SIG-M5 treated with dmso at 0.1 percent for 504 hours (cell line): ENCODE data around the gene NRCAM.
"Not testable (repeated sequence)": the region's sequence is repeated elsewhere in the genome, so short reads cannot be mapped to it uniquely, and the experiment has no call there.

ENCODE experiments used
- DNase-seq: peaks from one replicate; lab custom pipeline; 2025; ENCODE audit not compliant: unreplicated experiment; lab: John Stamatoyannopoulos, UW

Gene NRCAM

DNA sequence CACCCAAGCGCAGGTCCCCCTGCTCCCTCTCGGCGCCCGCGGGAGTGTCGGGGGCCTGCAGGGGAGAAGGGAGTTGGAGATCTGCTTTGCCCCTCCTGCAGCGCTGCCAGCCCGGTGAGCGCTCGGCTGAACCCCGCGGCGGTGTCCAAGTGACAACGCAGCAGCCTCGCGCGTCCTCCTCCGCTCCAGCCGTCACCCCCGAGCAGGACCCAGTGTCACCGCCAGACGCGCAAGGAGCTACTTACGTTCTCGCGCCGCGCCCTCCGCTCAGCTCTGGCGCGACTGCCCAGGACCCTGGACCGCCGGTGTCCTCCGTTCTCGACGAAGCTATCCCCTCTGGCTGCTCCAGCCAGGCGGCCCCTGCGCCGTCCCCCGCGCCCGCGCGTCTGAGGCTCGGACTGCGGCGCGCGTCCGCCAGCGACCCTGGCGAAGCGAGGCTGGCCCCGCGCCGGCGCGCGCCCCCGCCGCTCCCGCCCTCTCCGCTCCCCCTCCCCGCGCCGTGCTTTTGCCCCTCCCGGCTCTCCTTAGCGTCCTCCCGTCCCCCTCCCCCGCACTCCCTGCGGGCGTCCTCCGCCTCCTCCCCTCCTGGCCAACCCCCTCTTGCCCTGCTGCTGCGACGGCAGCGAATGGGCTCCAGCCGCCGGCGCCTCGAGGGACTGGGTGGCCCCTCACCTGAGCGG lies at the start of gene NRCAM:
Gene NRCAM (minus strand): TSS at position 439 of the 680 bp plus-strand sequence. CDS start 216,372 bp downstream, outside the sequence.
- DNase-seq = no peak

DNA sequence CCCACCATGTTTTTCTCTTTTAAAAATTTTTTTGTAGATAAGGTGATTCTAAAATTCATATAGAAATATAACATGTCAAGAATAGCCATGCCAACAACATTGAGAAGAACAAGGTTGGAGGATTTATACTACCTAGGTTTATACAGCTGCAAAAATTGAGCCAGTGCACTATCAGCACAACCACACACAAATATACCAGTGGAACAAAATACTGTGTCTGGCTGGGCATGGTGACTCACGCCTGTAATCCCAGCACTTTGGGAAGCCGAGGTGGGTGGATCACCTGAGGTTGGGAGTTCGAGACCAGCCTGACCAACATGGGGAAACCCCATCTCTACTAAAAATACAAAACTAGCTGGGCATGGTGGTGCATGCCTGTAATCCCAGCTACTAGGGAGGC lies 48.3 kb upstream of the NRCAM start:
- DNase-seq = not testable (repeated sequence)

DNA sequence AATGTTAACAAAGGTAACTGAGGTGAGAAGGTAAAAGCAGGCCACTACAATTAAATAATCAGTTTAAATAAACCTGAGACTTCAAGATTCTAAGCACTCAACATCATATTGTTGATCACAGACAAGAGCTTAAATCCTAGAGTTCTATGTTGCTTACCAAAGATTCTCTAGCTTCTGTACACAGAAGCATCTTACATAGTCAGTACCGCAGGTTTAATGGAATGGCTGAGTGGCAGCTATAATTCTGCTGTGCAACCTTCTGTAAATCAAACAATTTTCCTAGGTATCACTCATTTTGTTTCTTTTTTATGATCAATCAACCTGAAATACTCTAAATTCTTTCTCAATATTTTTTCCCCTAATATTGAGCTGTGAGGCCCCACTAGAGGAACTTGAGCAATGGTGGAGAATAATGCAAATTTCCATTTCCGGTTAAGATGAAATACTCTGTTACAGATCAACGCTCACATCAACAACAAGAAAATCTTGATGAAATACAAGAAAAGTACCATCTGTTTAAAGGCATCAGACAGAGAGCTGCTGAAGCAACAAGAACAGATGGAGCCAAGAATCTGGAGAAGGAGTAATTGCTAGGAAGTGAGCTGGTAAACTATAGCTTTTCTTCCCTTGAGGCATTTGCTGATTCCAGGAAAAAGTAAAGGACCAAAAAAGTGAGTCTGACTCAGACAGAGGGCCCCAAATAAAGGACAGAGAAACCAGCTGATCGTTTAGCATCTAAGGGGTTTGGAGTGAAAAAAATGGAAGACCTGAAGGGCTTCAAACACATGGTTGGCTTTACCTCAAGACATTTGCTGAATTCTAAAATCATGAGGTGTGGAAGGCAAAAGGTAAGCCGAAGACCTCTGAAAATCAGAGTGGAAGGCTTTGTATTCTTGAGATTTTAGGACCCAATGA lies 47.1 kb upstream of the NRCAM start:
- no peak for DNase-seq

DNA sequence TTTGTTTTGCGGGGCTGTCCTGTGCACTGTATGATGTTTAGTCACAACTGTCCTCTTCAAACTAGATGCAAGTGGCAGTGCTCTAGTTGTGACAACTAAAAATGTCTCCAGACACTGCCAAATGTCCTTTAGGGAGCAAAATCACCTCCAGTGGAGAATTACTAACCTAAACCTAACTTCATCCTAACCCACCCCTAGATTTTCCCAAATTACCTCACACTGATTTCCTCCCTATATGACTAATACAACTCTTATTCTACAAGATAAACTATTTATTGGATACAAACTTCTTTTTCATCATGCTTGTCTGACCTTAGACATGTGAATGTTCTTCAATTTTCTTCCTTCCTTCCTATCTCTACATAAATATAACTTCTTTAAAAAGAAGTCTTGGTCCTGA lies 43.3 kb upstream of the NRCAM start:
- DNase-seq = no peak

DNA sequence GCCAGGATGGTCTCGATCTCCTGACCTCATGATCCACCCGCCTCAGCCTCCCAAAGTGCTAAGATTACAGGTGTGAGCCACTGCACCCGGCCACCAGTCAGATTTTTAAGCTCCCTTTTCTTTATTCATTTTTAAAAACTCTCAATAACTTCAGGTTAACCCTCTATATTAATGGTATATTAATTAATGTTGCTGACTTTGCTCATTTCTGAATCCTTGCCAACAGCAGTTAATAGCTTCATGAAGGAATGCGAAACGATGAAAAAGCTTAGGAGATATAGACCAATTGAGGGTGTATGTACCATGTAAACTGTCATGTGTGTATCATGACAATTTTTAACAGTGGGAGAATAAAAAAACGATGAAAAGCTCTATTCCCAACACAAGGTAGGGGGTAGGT lies 42.2 kb upstream of the NRCAM start:
- DNase-seq = no peak

DNA sequence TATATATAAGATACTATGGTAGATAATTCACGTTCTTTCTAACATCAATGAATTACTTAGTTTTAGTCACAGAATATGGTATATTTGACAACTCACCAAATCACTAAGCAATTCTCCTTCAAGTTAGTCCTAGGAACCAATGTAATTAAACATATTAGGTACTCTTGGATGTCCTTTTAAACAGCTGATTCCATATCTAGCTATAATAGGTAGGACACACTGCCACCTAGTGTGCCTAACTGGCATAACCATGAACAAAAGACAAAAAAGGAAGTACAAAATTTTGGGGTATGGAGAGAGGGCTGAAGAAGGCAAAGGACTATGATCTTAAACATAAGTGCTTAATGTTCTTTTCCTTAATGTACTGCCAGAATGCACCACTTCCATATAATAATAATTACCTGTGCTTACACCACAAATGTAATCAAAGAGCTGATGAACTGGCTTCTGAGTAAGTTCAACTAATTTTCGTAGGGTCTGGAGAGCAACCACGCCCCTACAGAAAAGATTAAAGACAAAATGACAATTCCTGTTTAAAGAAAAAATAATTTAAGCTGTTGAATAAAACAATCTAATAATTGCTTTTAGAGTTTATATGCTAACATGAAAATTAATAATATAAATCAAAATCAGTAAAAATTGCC lies 41.0 kb upstream of the NRCAM start:
- DNase-seq = peak; percentile 64

DNA sequence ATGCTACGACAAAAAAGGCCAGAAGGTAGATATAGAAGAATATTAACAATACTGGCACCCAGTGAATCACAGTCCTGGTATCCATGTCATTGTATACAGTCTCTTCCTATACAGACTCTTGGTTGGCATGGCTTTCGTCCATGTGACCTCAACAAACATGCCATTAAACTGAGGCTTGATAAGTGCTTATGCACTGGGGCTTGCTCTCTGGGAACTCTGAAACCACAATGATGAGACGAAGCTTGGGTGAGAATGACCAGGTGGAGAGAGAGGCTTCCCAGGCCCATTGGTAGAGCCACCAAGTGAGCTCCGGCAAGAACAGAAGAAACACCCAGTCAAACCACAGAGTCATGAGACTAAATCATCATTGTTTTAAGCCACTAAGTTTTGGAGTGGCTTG lies 36.5 kb upstream of the NRCAM start:
- DNase-seq = no peak

DNA sequence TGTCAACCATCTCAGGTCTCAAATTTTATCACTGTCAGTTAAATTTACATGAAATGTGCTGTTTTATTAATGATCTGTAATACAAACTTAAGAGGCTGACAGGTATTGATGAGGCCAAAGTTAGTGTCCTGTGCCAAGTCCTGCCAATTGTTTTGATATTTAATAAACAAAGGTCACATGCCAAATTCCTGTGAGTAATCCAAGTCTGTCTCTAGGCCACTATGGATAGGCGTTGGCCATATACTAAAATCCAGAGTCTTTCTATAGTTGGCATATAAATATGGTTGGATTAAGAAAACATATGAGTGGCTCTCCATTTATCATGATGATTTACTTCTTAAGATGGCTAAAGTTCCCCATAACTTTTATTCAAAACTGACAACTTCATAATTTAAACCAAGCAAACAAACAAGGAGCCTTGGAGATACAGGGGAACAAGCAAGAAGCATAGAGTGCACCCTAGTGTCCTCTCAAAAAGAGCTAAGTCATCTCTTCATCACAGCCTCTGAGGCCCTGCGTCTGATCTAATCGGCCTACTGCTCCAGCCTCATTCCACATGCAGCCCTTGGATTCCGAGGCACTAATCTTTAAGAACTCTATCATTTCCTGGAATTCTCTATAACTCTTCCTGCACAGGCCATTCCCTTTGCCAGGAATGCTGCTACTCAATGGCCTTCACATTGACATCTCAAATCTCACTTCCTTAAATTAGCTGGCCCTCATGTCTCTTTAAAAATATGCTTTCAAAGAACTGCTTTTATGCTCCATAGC lies 32.7 kb upstream of the NRCAM start:
- DNase-seq = no peak

DNA sequence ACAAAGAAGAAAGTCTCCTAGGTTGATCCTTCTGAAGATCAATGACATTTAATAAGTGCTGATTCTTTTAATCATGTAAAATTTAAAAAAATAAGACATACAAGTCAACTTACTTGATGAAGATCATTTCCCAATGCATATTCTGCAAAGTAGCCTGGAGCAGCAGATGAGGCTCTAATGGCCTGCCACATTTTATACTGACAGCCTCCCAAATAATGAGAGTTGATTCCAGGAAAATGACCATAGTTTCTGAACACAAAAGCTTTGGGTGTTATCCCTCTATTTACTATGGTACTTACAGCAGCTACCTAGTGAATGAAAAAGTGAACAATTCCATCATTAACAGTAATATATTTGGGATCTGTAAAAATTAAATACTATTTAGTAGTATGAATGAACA lies 31.4 kb upstream of the NRCAM start:
- no peak for DNase-seq

DNA sequence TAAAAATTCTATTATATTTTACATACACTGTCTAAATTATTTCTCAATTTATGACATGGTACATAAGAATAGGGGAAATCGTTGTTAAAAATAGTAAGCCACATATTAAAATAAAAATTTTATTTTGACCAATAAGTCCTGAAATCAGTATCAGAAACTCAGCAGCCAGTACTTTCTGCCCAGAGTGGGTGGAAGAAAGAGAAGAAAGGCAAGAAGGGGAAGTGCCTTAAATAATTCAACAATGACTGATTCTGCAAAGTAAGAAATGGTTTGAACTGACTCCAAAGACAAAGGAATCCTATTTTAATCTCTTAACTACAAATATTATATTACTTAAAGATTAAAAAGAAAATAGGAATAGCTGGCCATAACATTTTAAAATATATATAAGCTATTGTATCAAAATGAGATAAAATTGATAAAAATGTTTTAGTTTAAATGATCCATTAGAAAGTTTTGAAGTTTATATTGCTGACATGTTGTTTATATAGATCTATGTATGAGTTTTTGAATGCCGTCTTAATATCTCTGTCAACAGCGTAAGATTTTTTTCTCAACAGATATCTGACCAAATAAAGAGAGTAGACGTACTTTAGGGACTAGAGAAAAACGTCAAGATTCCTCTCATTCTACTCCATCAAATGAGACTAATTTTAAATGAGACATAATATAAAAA lies 30.2 kb upstream of the NRCAM start:
- DNase-seq = no peak

DNA sequence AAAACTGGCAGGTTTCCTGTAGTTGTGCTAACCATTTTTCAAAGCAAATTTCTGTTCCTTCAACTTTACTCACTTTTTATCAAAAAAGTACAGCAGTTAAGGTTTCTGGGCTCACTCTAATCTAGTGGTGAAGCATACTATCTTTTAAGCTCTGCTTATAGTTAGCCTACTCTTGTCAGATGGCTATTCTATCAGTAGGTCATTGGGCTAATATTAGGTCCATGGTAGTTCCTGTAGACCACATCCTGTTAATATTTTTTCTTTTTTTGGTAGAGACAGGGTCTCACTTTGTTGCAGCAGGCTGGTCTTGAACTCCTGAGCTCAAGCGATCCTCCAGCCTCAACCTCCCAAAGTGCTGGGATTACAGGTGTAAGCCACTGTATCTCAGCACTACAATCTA lies 27.9 kb upstream of the NRCAM start:
- no peak for DNase-seq

DNA sequence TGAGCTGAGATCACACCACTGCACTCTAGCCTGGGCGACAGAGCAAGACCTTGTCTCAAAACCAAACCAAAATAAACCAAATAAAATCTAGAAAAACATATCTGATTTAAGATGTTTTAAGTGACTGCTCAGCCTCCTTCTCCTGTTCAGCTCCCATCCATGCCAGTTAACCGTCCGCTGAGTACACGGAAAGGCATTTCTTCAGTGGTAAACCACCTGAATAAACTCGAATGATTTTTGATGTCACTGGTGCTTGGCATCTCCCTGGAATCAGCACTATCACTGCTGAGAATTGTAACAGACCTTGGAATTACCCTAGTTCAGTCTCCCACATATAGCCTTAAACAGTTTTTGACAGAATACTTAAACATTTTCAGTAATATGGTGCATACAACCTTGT lies 24.1 kb upstream of the NRCAM start:
- no peak for DNase-seq

DNA sequence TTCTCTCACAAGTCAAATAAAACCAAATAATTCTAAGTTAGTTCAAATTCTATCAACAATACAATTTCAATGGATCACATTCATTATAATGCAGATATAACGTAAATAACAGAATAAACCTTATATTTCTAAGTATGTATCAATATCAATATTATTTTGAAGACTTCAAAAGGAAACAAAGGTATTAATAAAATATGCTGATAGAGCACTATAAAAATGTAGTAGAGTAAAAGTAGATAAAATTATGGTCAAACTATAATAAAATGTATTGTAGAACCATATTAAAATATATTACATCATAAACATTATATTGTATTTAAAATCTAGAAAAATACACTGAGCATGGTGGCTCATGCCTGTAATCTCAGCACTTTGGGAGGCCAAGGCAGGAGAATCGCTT lies 23.5 kb upstream of the NRCAM start:
- no peak for DNase-seq

DNA sequence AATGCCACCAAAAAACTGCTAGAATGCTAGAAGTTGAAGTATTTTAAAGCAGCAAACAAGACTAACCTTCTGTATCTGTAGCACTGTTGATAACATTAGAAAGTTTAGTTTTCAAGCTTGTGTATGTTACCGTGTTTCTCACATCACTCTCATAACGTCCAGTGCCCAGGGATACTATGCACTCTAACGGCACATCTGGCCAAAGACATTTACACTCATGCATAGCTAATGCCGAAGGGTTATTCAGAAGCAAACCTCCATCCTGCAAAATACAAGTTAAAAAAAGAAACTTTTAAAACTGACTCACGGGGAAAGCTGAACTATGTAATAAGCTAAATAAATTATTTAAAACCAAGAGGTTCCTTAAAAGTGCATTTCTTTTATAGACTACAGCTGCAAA lies 22.9 kb upstream of the NRCAM start:
- DNase-seq = no peak

DNA sequence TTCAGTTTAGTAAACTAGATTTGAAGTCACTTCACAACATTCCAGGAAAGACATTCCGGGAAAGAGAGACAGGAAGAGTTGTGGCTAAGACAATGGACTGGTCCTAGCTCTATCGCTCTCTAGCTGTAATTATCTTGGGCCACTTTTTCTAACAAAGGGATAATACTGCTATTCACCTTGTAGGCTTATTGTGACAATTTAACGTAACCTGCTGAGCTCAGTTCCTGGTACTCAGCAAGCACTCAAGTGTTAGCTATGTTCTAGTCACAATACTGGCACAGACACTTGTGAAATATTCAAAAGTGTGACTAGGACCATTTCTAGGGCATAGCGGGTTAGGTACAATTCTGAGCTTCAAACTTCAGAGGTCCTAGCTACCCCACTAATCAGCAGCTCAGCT lies 12.0 kb upstream of the NRCAM start:
- no peak for DNase-seq

DNA sequence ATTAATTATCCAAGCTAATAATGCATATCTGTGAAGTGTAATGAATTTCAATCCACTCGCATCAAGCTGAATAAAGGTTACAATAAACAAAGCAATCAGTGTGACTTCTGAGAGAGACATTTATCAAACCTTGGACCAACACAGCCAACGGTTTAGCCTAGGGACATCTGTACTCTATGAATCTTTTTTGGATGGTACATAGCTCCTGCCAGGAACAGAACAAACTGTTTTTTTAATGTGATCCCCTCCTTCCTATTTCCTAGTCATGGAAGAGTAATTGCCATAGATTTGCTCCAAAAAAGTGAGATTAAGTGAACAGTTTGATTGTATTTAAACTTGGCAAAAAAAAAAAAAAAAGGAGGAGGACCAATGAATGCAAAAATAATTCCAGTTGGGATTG lies 11.2 kb upstream of the NRCAM start:
- DNase-seq = no peak

DNA sequence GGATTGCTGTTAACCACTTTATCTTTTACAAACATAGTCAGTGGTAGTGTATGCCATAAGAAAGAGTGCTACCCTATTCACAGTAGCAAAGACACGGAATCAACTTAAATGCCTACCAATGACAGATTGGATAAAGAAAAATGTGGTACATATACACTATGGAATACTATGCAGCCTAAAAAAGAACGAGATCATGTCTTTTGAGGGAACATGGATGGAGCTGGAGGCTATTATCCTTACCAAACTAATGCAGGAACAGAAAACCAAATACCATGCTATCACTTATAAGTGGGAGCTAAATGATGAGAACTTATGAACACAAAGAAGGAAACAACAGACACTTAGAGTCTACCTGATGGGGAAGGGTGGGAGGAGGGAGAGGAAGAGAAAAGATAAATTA lies 10.1 kb upstream of the NRCAM start:
- not testable (repeated sequence) for DNase-seq

DNA sequence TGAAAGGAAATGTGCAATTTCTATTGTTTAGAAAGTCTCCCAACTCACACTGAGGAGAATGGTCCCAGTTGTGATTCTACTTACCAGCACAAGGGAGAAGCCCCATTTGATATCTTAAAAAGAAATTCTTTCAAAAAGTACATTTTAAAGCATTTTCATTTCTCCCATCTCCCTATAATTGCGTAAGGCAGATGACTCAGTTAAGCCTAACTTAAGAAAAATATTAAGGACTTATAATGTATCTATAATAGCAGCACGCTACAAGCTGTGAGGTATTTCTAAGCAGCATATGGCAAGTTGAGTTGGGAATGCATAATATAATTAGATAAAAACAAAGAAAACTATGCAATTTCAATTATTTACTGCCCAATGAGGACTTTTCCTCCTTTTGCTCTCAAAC lies 8.5 kb upstream of the NRCAM start:
- no peak for DNase-seq

DNA sequence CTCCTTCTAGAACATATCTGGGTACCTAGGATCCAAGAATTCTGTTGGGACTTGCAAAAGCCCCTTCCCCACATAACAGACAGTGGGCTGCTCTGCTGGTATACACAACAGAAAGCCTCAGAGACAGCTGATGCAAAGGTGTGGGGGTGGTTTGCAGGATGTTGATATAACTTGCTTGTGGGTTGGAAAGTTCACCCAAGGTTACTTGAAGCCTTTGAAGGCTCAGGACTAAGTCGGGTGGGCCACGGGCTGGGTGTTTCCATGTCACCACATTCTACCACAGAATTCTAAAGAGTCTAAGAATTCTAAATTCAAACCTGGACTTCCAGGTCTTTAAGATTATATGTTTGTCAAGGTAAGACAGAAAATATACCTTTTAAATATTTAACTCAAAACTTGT lies 7.4 kb upstream of the NRCAM start:
- DNase-seq = no peak

DNA sequence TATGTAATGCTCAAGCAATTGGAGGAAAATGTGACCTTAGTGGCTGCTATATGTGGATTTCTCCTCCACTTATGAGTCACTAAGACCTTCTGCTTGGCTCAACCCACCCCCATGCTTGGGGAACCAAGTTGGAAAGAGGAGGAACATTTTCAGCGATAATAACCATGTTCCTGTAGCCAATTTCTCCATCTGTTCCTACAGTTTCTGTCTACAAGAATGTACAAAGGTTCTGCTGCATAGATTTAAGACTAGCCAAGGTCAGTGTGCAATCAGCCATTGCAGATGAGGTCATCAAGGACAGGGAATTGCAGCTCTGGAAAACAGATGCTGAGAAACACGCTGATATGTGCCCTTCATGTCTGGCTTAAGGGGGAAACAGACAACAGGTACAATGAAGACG lies 5.6 kb upstream of the NRCAM start:
- no peak for DNase-seq

DNA sequence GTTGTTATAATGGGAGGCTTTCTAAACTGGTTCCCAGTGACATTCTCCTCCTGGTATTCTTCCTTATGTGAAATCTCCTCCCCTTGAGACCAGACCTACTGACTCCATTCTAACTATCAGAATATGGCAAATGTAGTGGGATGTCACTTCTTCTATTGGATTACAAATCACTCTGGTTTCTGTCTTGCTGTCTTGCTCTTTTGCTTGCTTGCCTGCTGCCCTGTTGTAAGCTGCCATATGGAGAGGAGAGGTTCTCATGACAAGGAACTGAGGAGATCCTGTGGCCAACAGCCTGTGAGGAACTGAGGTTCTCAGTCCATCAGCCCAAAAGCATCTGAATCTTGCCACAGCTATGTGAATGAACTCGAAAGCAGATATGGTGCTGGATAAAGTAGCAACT lies 4.7 kb upstream of the NRCAM start:
- no peak for DNase-seq
